ENCODE data around the gene ABL1.

DNA sequence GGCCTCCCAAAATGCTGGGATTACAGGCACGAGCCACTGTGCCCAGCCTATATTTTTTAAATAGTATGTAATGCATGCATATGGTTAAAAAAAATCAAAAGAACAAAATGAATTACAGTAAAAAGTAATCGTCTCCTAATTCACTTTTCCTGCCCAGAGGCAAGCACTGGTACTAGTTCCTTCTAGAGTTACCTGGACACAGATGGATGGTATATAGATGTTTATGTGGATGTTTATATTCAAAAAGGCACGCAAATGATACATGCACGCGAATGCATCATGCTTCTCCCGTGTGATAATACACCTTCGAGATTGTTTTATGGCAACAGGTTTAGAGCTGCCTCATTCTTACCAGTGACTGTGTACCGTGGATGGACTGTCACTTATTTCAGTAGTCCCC, 21.4 kb downstream of the ABL1 start:
- no peak for TF ChIP-seq CTCF (IDR thresholded peaks at IDR 0.05)
- TF ChIP-seq POLR2AphosphoS5 (IDR thresholded peaks at IDR 0.05; ENCODE audit: low read depth, low read length): no peak
- no peak for TF ChIP-seq TAF1 (IDR thresholded peaks at IDR 0.05; ENCODE audit: borderline replicate concordance, low read depth, low read length)
- no peak for TF ChIP-seq YY1 (IDR thresholded peaks at IDR 0.05; ENCODE audit: low read depth)
- TF ChIP-seq, protein P1, sequence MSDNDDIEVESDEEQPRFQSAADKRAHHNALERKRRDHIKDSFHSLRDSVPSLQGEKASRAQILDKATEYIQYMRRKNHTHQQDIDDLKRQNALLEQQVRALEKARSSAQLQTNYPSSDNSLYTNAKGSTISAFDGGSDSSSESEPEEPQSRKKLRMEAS (IDR thresholded peaks at IDR 0.05; ENCODE audit: low read depth): no peak
- TF ChIP-seq GABPA (IDR thresholded peaks at IDR 0.05; ENCODE audit: low read depth): no peak
- TF ChIP-seq EP300 (IDR thresholded peaks at IDR 0.05; ENCODE audit: borderline replicate concordance in 1 of 2, low read depth in 1 of 2, low read length in 1 of 2): no peak
- no peak for TF ChIP-seq USF2 (IDR thresholded peaks at IDR 0.05; ENCODE audit: borderline replicate concordance, low read depth, low read length)
- no peak for TF ChIP-seq TEAD4 (IDR thresholded peaks at IDR 0.05; ENCODE audit: borderline replicate concordance, insufficient read depth)
- no peak for TF ChIP-seq FOXM1 (IDR thresholded peaks at IDR 0.05; ENCODE audit: low read depth)
- TF ChIP-seq REST (IDR thresholded peaks at IDR 0.05; ENCODE audit: low read depth, low read length): no peak

Measured in SK-N-SH (cell line).